ENCODE results near the gene CRHR1.
"Not testable (repeated sequence)": the region's sequence is repeated elsewhere in the genome, so short reads cannot be mapped to it uniquely, and the experiment has no call there.

The CRHR1 gene

DNA sequence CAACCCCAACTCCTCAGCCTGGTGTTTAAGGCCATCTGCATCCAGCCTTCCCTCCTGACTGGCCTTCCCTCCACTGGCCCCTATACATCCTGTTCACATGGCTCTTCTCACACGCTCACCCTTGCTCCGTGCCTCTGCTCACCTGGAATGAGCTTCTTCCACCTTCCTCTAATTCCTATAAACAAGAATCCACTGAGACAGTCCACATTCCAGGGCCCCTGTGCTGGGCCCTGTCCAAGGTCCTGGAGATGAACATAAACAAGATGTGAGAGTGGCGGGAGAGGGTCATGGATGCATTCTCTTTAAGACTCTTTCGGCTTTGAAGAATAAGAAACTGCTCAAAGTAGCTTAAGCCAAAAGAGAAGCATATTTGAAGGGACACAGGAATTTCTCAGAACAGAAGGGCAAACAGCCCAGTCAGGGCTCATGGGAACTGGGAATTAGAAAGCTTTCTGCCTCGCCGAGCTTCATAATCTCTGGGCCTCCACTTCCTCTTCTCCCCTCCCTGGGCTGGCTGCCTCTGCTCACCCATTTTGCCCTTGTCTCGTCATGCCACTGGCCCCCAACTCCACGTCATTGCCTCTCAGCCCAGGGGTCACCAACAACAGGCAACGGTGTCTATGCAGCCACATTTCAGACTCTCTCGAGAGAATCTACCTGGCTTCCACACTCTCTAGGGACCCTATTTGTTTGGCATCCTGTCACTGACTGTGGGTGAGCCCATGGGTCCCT, 74.0 kb downstream of the CRHR1 start:
- no peak for TF ChIP-seq POLR2A (IDR thresholded peaks at IDR 0.05; ENCODE audit: extremely low read depth, insufficient read length)
- TF ChIP-seq, protein P1, sequence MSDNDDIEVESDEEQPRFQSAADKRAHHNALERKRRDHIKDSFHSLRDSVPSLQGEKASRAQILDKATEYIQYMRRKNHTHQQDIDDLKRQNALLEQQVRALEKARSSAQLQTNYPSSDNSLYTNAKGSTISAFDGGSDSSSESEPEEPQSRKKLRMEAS (IDR thresholded peaks at IDR 0.05; ENCODE audit: low read depth, low read length), result no peak
- TF ChIP-seq, protein P2, sequence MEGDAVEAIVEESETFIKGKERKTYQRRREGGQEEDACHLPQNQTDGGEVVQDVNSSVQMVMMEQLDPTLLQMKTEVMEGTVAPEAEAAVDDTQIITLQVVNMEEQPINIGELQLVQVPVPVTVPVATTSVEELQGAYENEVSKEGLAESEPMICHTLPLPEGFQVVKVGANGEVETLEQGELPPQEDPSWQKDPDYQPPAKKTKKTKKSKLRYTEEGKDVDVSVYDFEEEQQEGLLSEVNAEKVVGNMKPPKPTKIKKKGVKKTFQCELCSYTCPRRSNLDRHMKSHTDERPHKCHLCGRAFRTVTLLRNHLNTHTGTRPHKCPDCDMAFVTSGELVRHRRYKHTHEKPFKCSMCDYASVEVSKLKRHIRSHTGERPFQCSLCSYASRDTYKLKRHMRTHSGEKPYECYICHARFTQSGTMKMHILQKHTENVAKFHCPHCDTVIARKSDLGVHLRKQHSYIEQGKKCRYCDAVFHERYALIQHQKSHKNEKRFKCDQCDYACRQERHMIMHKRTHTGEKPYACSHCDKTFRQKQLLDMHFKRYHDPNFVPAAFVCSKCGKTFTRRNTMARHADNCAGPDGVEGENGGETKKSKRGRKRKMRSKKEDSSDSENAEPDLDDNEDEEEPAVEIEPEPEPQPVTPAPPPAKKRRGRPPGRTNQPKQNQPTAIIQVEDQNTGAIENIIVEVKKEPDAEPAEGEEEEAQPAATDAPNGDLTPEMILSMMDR (IDR thresholded peaks at IDR 0.05; ENCODE audit: low read depth, low read length), result no peak
- peak; percentile 36 for DNase-seq (ENCODE audit: low read depth)
- H3K4me3 ChIP-seq (ENCODE audit: low read depth, low read length), result no peak overlapping the region

DNA sequence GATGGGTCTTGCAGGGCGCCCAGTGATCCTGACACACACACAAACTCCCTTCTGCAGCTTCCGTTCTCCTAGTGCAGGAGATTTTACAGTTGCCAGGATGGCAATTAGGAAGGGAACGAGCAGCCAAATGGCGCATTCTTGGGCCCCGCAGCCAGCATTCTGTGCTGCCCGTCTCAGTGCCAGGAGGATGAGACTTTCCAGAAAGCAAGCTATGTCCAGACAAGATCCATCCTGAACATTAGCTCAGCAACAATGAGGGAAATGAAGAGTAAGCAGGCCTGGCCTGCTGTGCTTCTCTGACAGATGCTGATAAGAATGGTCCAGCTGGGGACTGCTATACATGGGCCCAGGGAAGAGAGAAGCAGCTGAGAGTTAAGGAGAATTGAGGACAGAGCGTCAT, 77.0 kb downstream of the CRHR1 start:
- no peak overlapping the region for H3K4me3 ChIP-seq (ENCODE audit: low read depth, low read length)
- no peak for DNase-seq (ENCODE audit: low read depth)
- TF ChIP-seq POLR2A (IDR thresholded peaks at IDR 0.05; ENCODE audit: extremely low read depth, insufficient read length) (no peak), MYC (IDR thresholded peaks at IDR 0.05; ENCODE audit: low read depth, low read length) (no peak)
- TF ChIP-seq, protein P1 (IDR thresholded peaks at IDR 0.05; ENCODE audit: low read depth, low read length), result no peak
- TF ChIP-seq, protein P2 (IDR thresholded peaks at IDR 0.05; ENCODE audit: low read depth, low read length), result no peak

DNA sequence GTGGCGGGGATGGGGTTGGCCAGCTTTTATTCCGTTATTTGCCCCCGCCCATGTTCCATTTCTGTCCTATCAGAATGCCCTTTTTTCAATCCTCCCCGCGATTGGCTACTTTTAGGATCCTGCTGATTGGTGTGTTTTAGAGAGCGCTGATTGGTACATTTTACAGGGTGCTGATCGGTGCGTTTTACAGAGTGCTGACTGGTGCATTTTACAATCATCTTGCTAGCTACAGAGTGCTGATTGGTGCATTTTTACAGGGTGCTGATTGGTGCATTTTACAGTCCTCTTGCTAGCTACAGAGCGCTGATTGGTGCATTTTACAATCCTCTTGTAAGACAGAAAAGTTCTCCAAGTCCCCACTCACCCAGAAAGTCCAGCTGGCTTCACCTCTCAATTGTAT, 78.0 kb downstream of the CRHR1 start:
- not testable (repeated sequence) for H3K4me3 ChIP-seq (ENCODE audit: low read depth, low read length); DNase-seq (ENCODE audit: low read depth)

DNA sequence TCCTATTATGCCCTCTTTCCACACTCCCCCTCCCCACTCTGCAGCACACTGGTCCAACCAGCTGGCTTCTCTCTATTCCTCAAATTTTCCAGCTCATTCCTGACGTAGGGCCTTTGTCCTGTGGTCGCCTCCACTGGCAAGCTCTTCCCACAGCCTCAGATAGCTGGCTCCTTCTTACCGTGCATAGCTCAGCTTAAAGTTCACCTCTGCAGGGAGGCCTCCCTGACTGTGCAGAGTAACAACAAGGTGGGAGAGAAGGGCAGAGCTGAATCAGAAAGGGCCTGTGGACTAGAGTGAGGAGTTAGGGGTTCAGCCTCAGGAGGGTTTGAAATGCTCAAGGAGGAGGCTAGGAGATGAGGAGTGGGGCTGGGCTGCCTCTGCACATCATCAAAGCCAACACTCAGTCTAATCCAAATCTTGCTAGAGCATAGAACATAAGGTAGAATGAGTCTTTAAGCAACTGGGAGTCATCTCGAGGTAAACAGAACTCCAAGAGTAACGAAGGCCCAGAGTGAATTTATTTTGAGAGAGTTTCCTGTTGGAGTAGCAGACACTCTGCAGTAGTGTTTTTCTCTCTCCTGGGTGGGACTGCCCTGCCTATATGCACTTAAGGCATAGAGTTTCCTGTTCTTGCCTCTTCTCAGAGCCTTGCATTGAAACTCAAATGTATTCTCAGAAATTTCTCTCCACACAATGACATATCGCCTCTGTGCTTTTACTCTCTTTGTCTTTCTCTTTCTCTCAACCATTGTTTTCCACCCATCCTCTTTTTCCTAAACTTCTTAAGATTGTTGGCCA, 79.9 kb downstream of the CRHR1 start:
- no peak overlapping the region for H3K4me3 ChIP-seq (ENCODE audit: low read depth, low read length)
- no peak for DNase-seq (ENCODE audit: low read depth)
- TF ChIP-seq POLR2A (IDR thresholded peaks at IDR 0.05; ENCODE audit: extremely low read depth, insufficient read length) (no peak), MYC (IDR thresholded peaks at IDR 0.05; ENCODE audit: low read depth, low read length) (no peak)
- TF ChIP-seq, protein P1 (IDR thresholded peaks at IDR 0.05; ENCODE audit: low read depth, low read length), result no peak

DNA sequence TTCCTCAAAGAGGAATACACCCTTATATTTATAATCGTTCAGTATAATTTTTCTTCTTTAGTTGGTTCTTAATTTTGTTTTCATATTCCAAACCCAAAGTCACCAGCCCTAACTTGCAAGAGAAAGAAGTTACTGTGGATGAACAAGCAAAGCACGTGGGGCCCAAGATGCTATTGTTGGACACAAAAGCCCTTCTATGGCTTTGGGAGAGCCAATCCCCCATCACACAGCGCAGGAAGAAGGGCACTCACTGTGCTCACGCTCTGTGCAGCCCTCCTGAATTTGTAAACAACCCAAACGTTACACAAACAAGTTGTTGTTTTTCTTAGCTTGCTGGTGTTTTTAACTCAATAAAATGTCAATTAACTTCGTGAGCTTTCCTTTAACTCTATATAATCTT, 83.1 kb downstream of the CRHR1 start:
- no peak overlapping the region for H3K4me3 ChIP-seq (ENCODE audit: low read depth, low read length)
- TF ChIP-seq POLR2A (IDR thresholded peaks at IDR 0.05; ENCODE audit: extremely low read depth, insufficient read length), result no peak
- DNase-seq (ENCODE audit: low read depth), result no peak

DNA sequence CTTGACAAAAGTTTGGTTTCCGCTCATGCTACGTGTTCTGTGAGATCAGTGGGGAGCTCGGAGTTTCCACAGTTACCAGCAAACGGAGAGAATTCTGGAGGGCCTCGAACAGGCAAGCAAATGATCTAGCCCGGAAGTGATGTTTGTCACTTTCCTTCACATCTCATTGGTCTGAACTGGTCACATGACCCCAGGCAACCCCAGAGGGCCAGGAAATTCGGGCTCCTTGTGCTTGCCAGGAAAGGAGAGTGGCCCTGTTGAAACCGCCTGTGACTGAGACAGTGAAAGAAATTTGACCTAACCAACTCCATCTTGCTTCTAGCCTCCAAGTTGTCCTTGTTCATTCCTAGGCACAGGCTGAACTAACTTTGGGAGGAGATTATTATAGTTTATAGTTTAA, 83.6 kb downstream of the CRHR1 start:
- peak; percentile 39 for DNase-seq (ENCODE audit: low read depth)

DNA sequence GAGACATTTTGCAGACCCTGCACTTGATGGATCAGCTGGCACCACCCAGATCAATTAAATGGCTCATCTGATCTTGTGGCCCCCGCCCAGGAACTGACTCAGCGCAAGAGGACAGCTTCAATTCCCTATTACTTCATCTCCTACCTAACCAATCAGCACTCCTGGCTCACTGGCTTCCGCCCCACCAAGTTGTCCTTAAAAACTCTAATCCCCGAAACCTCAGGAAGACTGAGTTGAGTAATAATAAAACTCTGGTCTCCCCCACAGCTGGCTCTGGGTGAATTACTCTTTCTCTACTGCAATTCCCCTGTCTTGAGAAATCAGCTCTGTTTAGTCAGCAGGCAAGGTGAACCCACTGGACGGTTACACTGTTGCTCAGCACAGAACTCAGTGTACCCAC, 84.2 kb downstream of the CRHR1 start:
- peak; percentile 14; the same call in 1 of the 2 replicates for TF ChIP-seq MYC (IDR thresholded peaks at IDR 0.05; ENCODE audit: low read depth, low read length)
- TF ChIP-seq, protein P2 (IDR thresholded peaks at IDR 0.05; ENCODE audit: low read depth, low read length), result no peak
- no peak overlapping the region for H3K4me3 ChIP-seq (ENCODE audit: low read depth, low read length)
- DNase-seq (ENCODE audit: low read depth), result peak; percentile 91

More for the DNA sequence above, 83.6 kb downstream of the CRHR1 start:
- TF ChIP-seq POLR2A (IDR thresholded peaks at IDR 0.05; ENCODE audit: extremely low read depth, insufficient read length) (no peak), MYC (IDR thresholded peaks at IDR 0.05; ENCODE audit: low read depth, low read length) (no peak)
- TF ChIP-seq, protein P2 (IDR thresholded peaks at IDR 0.05; ENCODE audit: low read depth, low read length), result no peak
- TF ChIP-seq, protein P1 (IDR thresholded peaks at IDR 0.05; ENCODE audit: low read depth, low read length), result no peak
- H3K4me3 ChIP-seq (ENCODE audit: low read depth, low read length), result no peak overlapping the region
